Skeletal muscle tissue (tissue), 4 donors: Measurements from ENCODE around the gene APRT. TPM values are rescaled to one million over a fixed set of nuclear protein-coding genes. Genes with fewer than 3 reads are reported as not detected.
"Not testable (repeated sequence)": the region's sequence is repeated elsewhere in the genome, so short reads cannot be mapped to it uniquely, and the experiment has no call there.

Experiments used
- H3K27ac ChIP-seq: one replicate; pipeline ENCODE4 v1.7.0; 2013; ENCODE audit warnings: mild to moderate bottlenecking, low read depth, low read length, inconsistent platforms
- H3K27me3 ChIP-seq, 3 donors: one replicate each; pipeline ENCODE4 v1.7.0; 2013; ENCODE audit warnings: low read length in 3 of 3; ENCODE audit not compliant: control insufficient read depth in 3 of 3, insufficient read depth in 3 of 3
- H3K36me3 ChIP-seq, 3 donors: one replicate each; pipeline ENCODE4 v1.7.0; 2013; ENCODE audit warnings: low read length in 3 of 3; ENCODE audit not compliant: control insufficient read depth in 3 of 3, insufficient read depth in 3 of 3
- H3K4me1 ChIP-seq, 3 donors: one replicate each; pipeline ENCODE4 v1.7.0; 2013; ENCODE audit warnings: low read length in 3 of 3, mild to moderate bottlenecking in 3 of 3; ENCODE audit not compliant: control insufficient read depth in 3 of 3, insufficient read depth in 3 of 3
- H3K4me3 ChIP-seq, 3 donors: one replicate each; pipeline ENCODE4 v1.7.0; 2013; ENCODE audit warnings: low read length in 3 of 3
- H3K9ac ChIP-seq, 3 donors: one replicate each; pipeline ENCODE4 v1.7.0; 2013; ENCODE audit warnings: low read length in 3 of 3, mild to moderate bottlenecking in 3 of 3, moderate library complexity in 2 of 3, low read depth in 1 of 3
- H3K9me3 ChIP-seq, 3 donors: one replicate each; pipeline ENCODE4 v1.7.0; 2013; ENCODE audit warnings: low read length in 3 of 3; ENCODE audit not compliant: control insufficient read depth in 3 of 3
- total RNA-seq: library from RNA; depleted of rRNA; stranded (reverse); fragments of >200 nt; gene quantifications from one replicate; pipeline ENCODE4 v1.2.3, GENCODE V29; 2014
- donor health status: Osteomylitis.

Gene APRT
- total RNA-seq, 1 donor from 2014 or later: 41.8 TPM

- Histone ChIP-seq H3K4me1 (no peaks in the 10 kb centered on the region), H3K27ac (no peak overlapping the region), H3K36me3 (peaks cover 4 to 14% (median 7%) of the 10 kb centered on the region in 3 donors), H3K4me3 (no peak overlapping the region), H3K9me3 (no peaks in the 10 kb centered on the region), H3K9ac (no peak overlapping the region), H3K27me3 (no peaks in the 10 kb centered on the region)
Observed at GRCh38 chr16:88825146-88825545, 13.4 kb upstream of the APRT start.

- Histone ChIP-seq H3K27ac (no peak overlapping the region), H3K4me3 (no peak overlapping the region), H3K27me3 (no peaks in the 10 kb centered on the region), H3K9me3 (no peaks in the 10 kb centered on the region), H3K9ac (no peak overlapping the region), H3K36me3 (peaks cover 4 to 14% (median 7%) of the 10 kb centered on the region in 3 donors), H3K4me1 (no peaks in the 10 kb centered on the region)
Observed at GRCh38 chr16:88824256-88825077, 12.7 kb upstream of the APRT start.

- H3K9ac ChIP-seq, H3K9me3 ChIP-seq, H3K4me3 ChIP-seq, H3K27me3 ChIP-seq, H3K27ac ChIP-seq, H3K4me1 ChIP-seq: not testable (repeated sequence)
- H3K36me3 ChIP-seq: peaks cover 4 to 14% (median 7%) of the 10 kb centered on the region in 3 donors
Observed at GRCh38 chr16:88823646-88824045, 11.9 kb upstream of the APRT start.

- no peaks in the 10 kb centered on the region for H3K9me3 ChIP-seq
- H3K4me3 ChIP-seq: no peak overlapping the region
- H3K27me3 ChIP-seq: no peaks in the 10 kb centered on the region
- H3K4me1 ChIP-seq: no peaks in the 10 kb centered on the region
- no peak overlapping the region for H3K9ac ChIP-seq
- H3K27ac ChIP-seq: no peak overlapping the region
- H3K36me3 ChIP-seq: peaks cover 4 to 14% (median 7%) of the 10 kb centered on the region in 3 donors
Observed at GRCh38 chr16:88822281-88823040, 10.7 kb upstream of the APRT start.

- H3K27ac ChIP-seq: no peak overlapping the region
- H3K4me3 ChIP-seq: no peak overlapping the region
- peaks cover 4 to 14% (median 4%) of the 10 kb centered on the region in 3 donors for H3K36me3 ChIP-seq
- no peaks in the 10 kb centered on the region for H3K4me1 ChIP-seq
- no peak overlapping the region for H3K9ac ChIP-seq
- H3K9me3 ChIP-seq: no peaks in the 10 kb centered on the region
- H3K27me3 ChIP-seq: no peaks in the 10 kb centered on the region
Observed at GRCh38 chr16:88821168-88821850, 9.6 kb upstream of the APRT start.

GRCh38 chr16:88820385-88821025, 8.8 kb upstream of the APRT start:
- peaks cover 0 to 3% (median 0%) of the 10 kb centered on the region in 3 donors for H3K4me1 ChIP-seq
- no peak overlapping the region for H3K9ac ChIP-seq
- no peak overlapping the region for H3K27ac ChIP-seq
- H3K36me3 ChIP-seq: peaks cover 4 to 13% (median 4%) of the 10 kb centered on the region in 3 donors
- no peaks in the 10 kb centered on the region for H3K9me3 ChIP-seq
- no peaks in the 10 kb centered on the region for H3K27me3 ChIP-seq
- no peak overlapping the region for H3K4me3 ChIP-seq

GRCh38 chr16:88819126-88819525, 7.4 kb upstream of the APRT start:
- H3K27ac ChIP-seq: no peak overlapping the region
- H3K9ac ChIP-seq: no peak overlapping the region
- H3K9me3 ChIP-seq: no peaks in the 10 kb centered on the region
- H3K4me1 ChIP-seq: peaks cover 0 to 3% (median 0%) of the 10 kb centered on the region in 3 donors
- H3K36me3 ChIP-seq: peaks cover 4 to 9% (median 4%) of the 10 kb centered on the region in 3 donors
- H3K4me3 ChIP-seq: no peak overlapping the region
- peaks cover 0 to 2% (median 0%) of the 10 kb centered on the region in 3 donors for H3K27me3 ChIP-seq

- Histone ChIP-seq H3K27ac (no peak overlapping the region), H3K4me1 (peaks cover 0 to 3% (median 0%) of the 10 kb centered on the region in 3 donors), H3K9ac (no peak overlapping the region), H3K4me3 (no peak overlapping the region), H3K36me3 (peaks cover 4 to 9% (median 4%) of the 10 kb centered on the region in 3 donors), H3K9me3 (no peaks in the 10 kb centered on the region), H3K27me3 (peaks cover 0 to 2% (median 0%) of the 10 kb centered on the region in 3 donors)
Observed at GRCh38 chr16:88818575-88818874, 6.8 kb upstream of the APRT start.

- H3K27me3 ChIP-seq: peaks cover 0 to 2% (median 0%) of the 10 kb centered on the region in 3 donors
- H3K4me3 ChIP-seq: no peak overlapping the region
- H3K9me3 ChIP-seq: no peaks in the 10 kb centered on the region
- H3K36me3 ChIP-seq: peaks cover 4 to 9% (median 4%) of the 10 kb centered on the region in 3 donors
- peaks cover 0 to 3% (median 0%) of the 10 kb centered on the region in 3 donors for H3K4me1 ChIP-seq
- H3K9ac ChIP-seq: no peak overlapping the region
- no peak overlapping the region for H3K27ac ChIP-seq
Observed at GRCh38 chr16:88817785-88818574, 6.3 kb upstream of the APRT start.
